H1 (cell line): ENCODE measurements around the gene SLC25A26. TPM values are rescaled to one million over a fixed set of nuclear protein-coding genes. Genes with fewer than 3 reads are reported as not detected.
A peak's percentile ranks its signal among the peaks of the same experiment; 100 is the strongest.

Experiments
- CTCF ChIA-PET: fragments of 300-600 bp; sonication (Branson Sonifier 250); formaldehyde crosslinking; loops from one replicate; lab custom pipeline; 2021; ENCODE audit not compliant: partially characterized antibody; lab: Charles Lee
- POLR2A ChIA-PET: fragments of 300-600 bp; sonication (Branson Sonifier 250); formaldehyde crosslinking; loops from one replicate; lab custom pipeline; 2021; ENCODE audit warnings: inconsistent platforms; ENCODE audit not compliant: partially characterized antibody; lab: Charles Lee
- DNase-seq, 2 experiments: peaks; one replicate each; pipeline versions ENCODE4 v3.0.0 to v3.0.0-alpha.2; 2010 to 2022; ENCODE audit warnings: low spot score in 2 of 2, low read depth in 1 of 2, mixed read lengths in 1 of 2
- FAIRE-seq: peaks from 2 replicates; lab custom pipeline; 2011; peaks lifted over from hg19 to GRCh38; lab: Jason Lieb, UNC
- H2AFZ ChIP-seq: 2 replicates; pipeline ENCODE4 v1.8.1; 2012; ENCODE audit warnings: low read length, inconsistent platforms
- H2AK5ac ChIP-seq: 2 replicates; pipeline ENCODE4 v1.6.1; 2013; ENCODE audit warnings: low read depth, low read length
- H2BK120ac ChIP-seq: replicated peaks from 2 replicates; pipeline ENCODE3; 2013; ENCODE audit warnings: low read depth, low read length, inconsistent platforms
- H2BK12ac ChIP-seq: 2 replicates; pipeline ENCODE4 v1.6.1; 2013; ENCODE audit warnings: low read depth, low read length
- H2BK15ac ChIP-seq: 2 replicates; pipeline ENCODE4 v1.6.1; 2013; ENCODE audit warnings: low read length
- H2BK20ac ChIP-seq: 2 replicates; pipeline ENCODE4 v1.6.1; 2013; ENCODE audit warnings: low read length
- H2BK5ac ChIP-seq: 2 replicates; pipeline ENCODE4 v1.6.1; 2013; ENCODE audit warnings: low read depth, low read length
- H3K14ac ChIP-seq: 2 replicates; pipeline ENCODE4 v1.6.1; 2013; ENCODE audit warnings: inconsistent platforms; ENCODE audit not compliant: insufficient read length
- H3K18ac ChIP-seq: 2 replicates; pipeline ENCODE4 v1.6.1; 2013; ENCODE audit warnings: low read length; ENCODE audit errors: extremely low read depth
- H3K23ac ChIP-seq: 2 replicates; pipeline ENCODE4 v1.6.1; 2013; ENCODE audit warnings: inconsistent platforms; ENCODE audit not compliant: insufficient read length
- H3K23me2 ChIP-seq: 2 replicates; pipeline ENCODE4 v1.6.1; 2013; ENCODE audit warnings: low read depth, low read length
- H3K27ac ChIP-seq: 2 replicates; pipeline ENCODE4 v1.6.1; 2011; ENCODE audit warnings: low read depth, low read length, inconsistent platforms
- H3K27me3 ChIP-seq, 4 experiments: replicated peaks in 1 of 4; 1 replicate in 1 of 4; 2 replicates in 3 of 4; pipeline versions ENCODE4 v1.6.1 to v1.8.1; 2011 to 2013; ENCODE audit warnings: low read length in 3 of 4, mild to moderate bottlenecking in 3 of 4, inconsistent platforms in 2 of 4, mixed read lengths in 2 of 4, moderate library complexity in 1 of 4; ENCODE audit not compliant: control insufficient read depth in 3 of 4, insufficient read depth in 3 of 4; ENCODE audit errors: extremely low read depth in 1 of 4
- H3K36me3 ChIP-seq, 4 experiments: 2 replicates each; pipeline versions ENCODE4 v1.6.1 to v1.8.1; 2011 to 2013; ENCODE audit warnings: mild to moderate bottlenecking in 4 of 4, low read length in 3 of 4, moderate library complexity in 2 of 4, control low read depth in 1 of 4, inconsistent platforms in 1 of 4; ENCODE audit not compliant: insufficient read depth in 4 of 4, control insufficient read depth in 2 of 4
- H3K4ac ChIP-seq: replicated peaks from 2 replicates; pipeline ENCODE3; 2013; ENCODE audit warnings: low read length, low read depth, mixed read lengths, inconsistent platforms; ENCODE audit not compliant: insufficient read length
- H3K4me1 ChIP-seq, 4 experiments: replicated peaks in 1 of 4; 1 replicate in 1 of 4; 2 replicates in 3 of 4; pipeline versions ENCODE4 v1.6.1 to v1.8.1; 2011 to 2013; ENCODE audit warnings: low read length in 3 of 4, inconsistent platforms in 2 of 4, mixed read lengths in 1 of 4; ENCODE audit not compliant: insufficient read depth in 4 of 4, control insufficient read depth in 3 of 4
- H3K4me2 ChIP-seq, 2 experiments: 2 replicates each; pipeline versions ENCODE4 v1.6.1 to v1.8.1; 2011 to 2013; ENCODE audit warnings: low read depth in 2 of 2, low read length in 2 of 2, control low read depth in 1 of 2, inconsistent platforms in 1 of 2, mild to moderate bottlenecking in 1 of 2; ENCODE audit not compliant: insufficient read depth in 1 of 2
- H3K4me3 ChIP-seq, 4 experiments: fragments of 200-600, 300-600 bp in 1 of 4; sonication (generic), shearing (Covaris generic), sonication (Bioruptor Twin) in 1 of 4; 2 replicates each; pipeline versions ENCODE4 v1.5.1 to v1.8.1; 2011 to 2016; ENCODE audit warnings: low read length in 4 of 4, low read depth in 3 of 4, control low read depth in 2 of 4, inconsistent platforms in 2 of 4, mild to moderate bottlenecking in 2 of 4, mixed read lengths in 1 of 4, moderate library complexity in 1 of 4; ENCODE audit not compliant: insufficient read depth in 2 of 4; ENCODE audit errors: extremely low read depth in 1 of 4
- H3K56ac ChIP-seq: replicated peaks from 2 replicates; pipeline ENCODE3; 2013; ENCODE audit warnings: low read depth, mild to moderate bottlenecking, mixed read lengths, low read length, inconsistent platforms; ENCODE audit not compliant: insufficient read length
- H3K79me1 ChIP-seq: 2 replicates; pipeline ENCODE4 v1.6.1; 2013; ENCODE audit warnings: low read depth, low read length, control low read depth
- H3K79me2 ChIP-seq, 2 experiments: 2 replicates each; pipeline versions ENCODE4 v1.6.1 to v1.8.1; 2012 to 2013; ENCODE audit warnings: low read length in 2 of 2, mild to moderate bottlenecking in 2 of 2, inconsistent platforms in 1 of 2; ENCODE audit not compliant: insufficient read depth in 2 of 2, control insufficient read depth in 1 of 2
- H3K9ac ChIP-seq, 4 experiments: replicated peaks in 1 of 4; 1 replicate in 1 of 4; 2 replicates in 3 of 4; pipeline versions ENCODE4 v1.6.1 to v1.8.1; 2011 to 2013; ENCODE audit warnings: low read depth in 3 of 4, low read length in 3 of 4, control low read depth in 2 of 4, mild to moderate bottlenecking in 2 of 4, moderate library complexity in 2 of 4, inconsistent platforms in 1 of 4; ENCODE audit errors: extremely low read depth in 1 of 4
- H3K9me3 ChIP-seq, 2 experiments: 2 replicates each; pipeline versions ENCODE4 v1.6.1 to v1.8.1; 2012 to 2013; ENCODE audit warnings: mild to moderate bottlenecking in 2 of 2, moderate library complexity in 2 of 2, control low read depth in 1 of 2, inconsistent platforms in 1 of 2, low read depth in 1 of 2, low read length in 1 of 2, mixed read lengths in 1 of 2; ENCODE audit not compliant: insufficient read depth in 2 of 2
- H4K20me1 ChIP-seq, 2 experiments: replicated peaks in 1 of 2; 2 replicates each; pipeline versions ENCODE3 to v1.8.1; 2011 to 2013; ENCODE audit warnings: inconsistent platforms in 2 of 2, low read length in 2 of 2, mild to moderate bottlenecking in 1 of 2; ENCODE audit not compliant: insufficient read depth in 2 of 2, control insufficient read depth in 1 of 2
- H4K5ac ChIP-seq: 2 replicates; pipeline ENCODE4 v1.6.1; 2013; ENCODE audit warnings: low read length, low read depth, mixed read lengths, inconsistent platforms; ENCODE audit not compliant: insufficient read length
- H4K8ac ChIP-seq: 2 replicates; pipeline ENCODE4 v1.8.0; 2013; ENCODE audit warnings: mild to moderate bottlenecking, moderate library complexity, low read length, inconsistent platforms; ENCODE audit not compliant: insufficient read depth; ENCODE audit errors: extremely low read depth
- H4K91ac ChIP-seq: replicated peaks from 2 replicates; pipeline ENCODE3; 2013; ENCODE audit warnings: low read length, mixed read lengths, inconsistent platforms; ENCODE audit not compliant: insufficient read length
- TAF7 ChIP-seq: optimal IDR thresholded peaks from 2 replicates; pipeline ENCODE3; 2011; ENCODE audit warnings: low read depth, mild to moderate bottlenecking, inconsistent platforms, low read length, moderate library complexity, borderline replicate concordance
- WGBS, 2 experiments: shearing (Covaris generic) in 1 of 2; methylation state at CpG; one replicate each; pipeline versions ENCODE4 v1.1.6 to v1.1.7; 2013 to 2015; ENCODE audit warnings: low lambda C conversion rate in 2 of 2, mixed read lengths in 2 of 2, inconsistent platforms in 1 of 2, low coverage in 1 of 2, missing lambda C conversion rate in 1 of 2; ENCODE audit not compliant: insufficient replicate concordance in 2 of 2, insufficient coverage in 1 of 2, insufficient read length in 1 of 2; ENCODE audit errors: extremely low coverage in 1 of 2, missing lambda C conversion rate in 1 of 2; 5-methylcytosine and 5-hydroxymethylcytosine counted together
- polyA plus RNA-seq, 7 experiments: library from polyadenylated mRNA; depleted of rRNA in 3 of 7; stranded (reverse) in 5 of 7; unstranded in 2 of 7; fragments of >200 nt in 5 of 7; fragments of 200-250 nt in 2 of 7; gene quantifications; 1 replicate in 5 of 7; 2 replicates in 1 of 7; 4 replicates in 1 of 7; pipeline versions ENCODE4 v1.2.1 to v1.2.3, GENCODE V29; 2011 to 2013; ENCODE audit warnings: missing spikeins in 2 of 7, mixed read lengths in 2 of 7
- total RNA-seq: library from RNA; stranded (reverse); fragmentation: NEBNext Ultra II Directional; extraction: Animal tissue kit (Norgen Biotek cat#: 25700); gene quantifications from 2 replicates; pipeline ENCODE4 v1.2.1, GENCODE V29; 2021

The SLC25A26 gene
- total and polyA plus RNA-seq, 2 of the 8 experiments (the other 6 are each of a cell fraction or from before 2014, with no cell fraction given), result 30.0 to 37.0 TPM

GRCh38 chr3:66353039-66353438 is 132.2 kb downstream of the SLC25A26 start:
- DNase-seq (no peak), FAIRE-seq (peak; percentile 24)
- Histone ChIP-seq H2BK15ac (no peak overlapping the region), H2BK12ac (no peak overlapping the region), H4K5ac (no peak overlapping the region), H3K4ac (no peak overlapping the region), H3K79me1 (no peaks in the 10 kb centered on the region), H2AK5ac (no peak overlapping the region), H3K4me3 (no peak overlapping the region), H3K4me1 (peaks cover 0 to 8% (median 2%) of the 10 kb centered on the region in 4 experiments; a peak in 2 of 7 replicates), H2AFZ (no peak overlapping the region), H3K9ac (no peak overlapping the region), H3K23ac (no peak overlapping the region), H3K14ac (no peak overlapping the region), H3K9me3 (no peaks in the 10 kb centered on the region), H3K18ac (no peak overlapping the region), H2BK5ac (no peak overlapping the region), H4K91ac (no peak overlapping the region), H3K4me2 (no peak overlapping the region), H3K27me3 (no peaks in the 10 kb centered on the region), H3K79me2 (no peaks in the 10 kb centered on the region), H3K23me2 (no peaks in the 10 kb centered on the region), H3K56ac (no peak overlapping the region), H2BK120ac (no peak overlapping the region), H3K27ac (no peak overlapping the region), H3K36me3 (no peaks in the 10 kb centered on the region), H4K8ac (no peak overlapping the region), H2BK20ac (no peak overlapping the region), H4K20me1 (no peaks in the 10 kb centered on the region)
- no peak for TF ChIP-seq TAF7
- POLR2A ChIA-PET, result no interaction called here
- CTCF ChIA-PET, result interaction anchor here (1.0 kb wide), 1 partner anchor 104 kb away, joined by 3 read pairs; no protein-coding TSS in a partner anchor
- 93% methylated on average over 3 of the region's 3 CpGs; no CpG with 5 or more reads in 1 of the 2 experiments for WGBS, 2 experiments
